ENCODE measurements around the gene CAVIN2.

GRCh38 chr2:191797500-191797899 is 49.4 kb downstream of the CAVIN2 start:
- no peak for TF ChIP-seq CTCF (IDR thresholded peaks at IDR 0.05)
- no peak for TF ChIP-seq POLR2A (IDR thresholded peaks at IDR 0.05)

Data from Peyer's patch (tissue), 4 donors.